HUDEP-2 (cell line): ENCODE results near the gene ANKRD29.
"Not testable (repeated sequence)": the region's sequence is repeated elsewhere in the genome, so short reads cannot be mapped to it uniquely, and the experiment has no call there.

Experiments
- DNase-seq, 76 experiments: peaks; one replicate each; lab custom pipeline; 2025; ENCODE audit not compliant: unreplicated experiment in 76 of 76; lab: John Stamatoyannopoulos, UW

ANKRD29 gene

GRCh38 chr18:23568281-23569138, 94.2 kb downstream of the ANKRD29 start:
- no peak for DNase-seq

GRCh38 chr18:23567671-23568070, 95.0 kb downstream of the ANKRD29 start:
- DNase-seq: no peak

- DNase-seq: no peak
Measured at GRCh38 chr18:23565916-23566547, 96.7 kb downstream of the ANKRD29 start.

GRCh38 chr18:23563377-23564043, 99.2 kb downstream of the ANKRD29 start:
- no peak for DNase-seq

GRCh38 chr18:23560186-23560585, 102.5 kb downstream of the ANKRD29 start:
- no peak for DNase-seq

- DNase-seq: not testable (repeated sequence)
Measured at GRCh38 chr18:23557511-23557910, 105.2 kb downstream of the ANKRD29 start.

GRCh38 chr18:23556145-23556780, 106.4 kb downstream of the ANKRD29 start:
- DNase-seq: no peak

GRCh38 chr18:23553887-23554286, 108.8 kb downstream of the ANKRD29 start:
- DNase-seq: no peak

GRCh38 chr18:23552505-23552904, 110.2 kb downstream of the ANKRD29 start:
- DNase-seq: no peak

GRCh38 chr18:23551978-23552377, 110.7 kb downstream of the ANKRD29 start:
- DNase-seq: no peak

- DNase-seq: no peak
Measured at GRCh38 chr18:23550898-23551297, 111.8 kb downstream of the ANKRD29 start.
